DMS 273 (cell line): Measurements from ENCODE around the gene CMTM7.
A peak's percentile ranks its signal among the peaks of the same experiment; 100 is the strongest.

Experiments used
- DNase-seq: peaks from one replicate; lab custom pipeline; 2025; ENCODE audit not compliant: unreplicated experiment; lab: John Stamatoyannopoulos, UW

The CMTM7 gene, protein sequence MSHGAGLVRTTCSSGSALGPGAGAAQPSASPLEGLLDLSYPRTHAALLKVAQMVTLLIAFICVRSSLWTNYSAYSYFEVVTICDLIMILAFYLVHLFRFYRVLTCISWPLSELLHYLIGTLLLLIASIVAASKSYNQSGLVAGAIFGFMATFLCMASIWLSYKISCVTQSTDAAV

DNA sequence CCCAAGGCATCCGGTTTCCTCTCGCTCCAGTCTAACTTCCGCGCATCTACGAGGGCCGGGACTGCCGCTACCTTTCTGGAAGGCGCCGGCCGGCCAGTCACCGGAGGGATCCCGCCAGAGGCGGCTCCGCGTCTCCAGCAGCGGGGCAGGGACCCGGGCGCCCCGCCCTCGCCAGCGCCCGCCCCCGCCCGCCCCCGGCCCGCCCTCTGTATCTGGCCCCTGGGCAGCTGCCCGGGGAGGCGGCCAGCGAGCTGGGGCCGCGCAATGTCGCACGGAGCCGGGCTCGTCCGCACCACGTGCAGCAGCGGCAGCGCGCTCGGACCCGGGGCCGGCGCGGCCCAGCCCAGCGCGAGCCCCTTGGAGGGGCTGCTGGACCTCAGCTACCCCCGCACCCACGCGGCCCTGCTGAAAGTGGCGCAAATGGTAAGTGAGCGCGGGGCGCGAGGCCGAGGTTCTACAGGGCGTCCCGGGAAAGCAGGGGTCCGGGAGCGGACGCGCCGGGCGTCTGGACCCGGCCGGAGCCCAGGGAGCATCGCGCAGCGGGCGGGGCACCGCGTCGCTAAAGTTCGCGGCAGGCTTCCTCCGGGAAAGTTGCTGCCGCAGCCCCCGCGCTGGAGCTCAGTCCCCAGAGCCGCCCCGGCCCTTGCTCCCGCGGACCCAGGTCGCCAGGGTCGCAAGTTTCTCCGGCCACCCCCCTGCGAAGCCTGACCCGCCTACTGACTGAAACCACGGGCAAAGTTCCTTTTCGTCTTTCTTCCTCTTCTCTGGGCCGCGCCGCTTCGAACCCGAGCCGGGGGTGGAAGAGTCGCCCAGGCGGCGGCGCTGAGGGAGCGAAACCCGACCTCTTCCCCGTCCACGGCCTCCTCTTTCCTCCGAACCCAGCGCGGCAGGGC lies at the start of gene CMTM7:
TSS of gene CMTM7 (plus strand) at position 211 of the 893 bp plus-strand sequence. CDS start at position 265, 54 bp downstream.
- DNase-seq, result peak; percentile 78

DNA sequence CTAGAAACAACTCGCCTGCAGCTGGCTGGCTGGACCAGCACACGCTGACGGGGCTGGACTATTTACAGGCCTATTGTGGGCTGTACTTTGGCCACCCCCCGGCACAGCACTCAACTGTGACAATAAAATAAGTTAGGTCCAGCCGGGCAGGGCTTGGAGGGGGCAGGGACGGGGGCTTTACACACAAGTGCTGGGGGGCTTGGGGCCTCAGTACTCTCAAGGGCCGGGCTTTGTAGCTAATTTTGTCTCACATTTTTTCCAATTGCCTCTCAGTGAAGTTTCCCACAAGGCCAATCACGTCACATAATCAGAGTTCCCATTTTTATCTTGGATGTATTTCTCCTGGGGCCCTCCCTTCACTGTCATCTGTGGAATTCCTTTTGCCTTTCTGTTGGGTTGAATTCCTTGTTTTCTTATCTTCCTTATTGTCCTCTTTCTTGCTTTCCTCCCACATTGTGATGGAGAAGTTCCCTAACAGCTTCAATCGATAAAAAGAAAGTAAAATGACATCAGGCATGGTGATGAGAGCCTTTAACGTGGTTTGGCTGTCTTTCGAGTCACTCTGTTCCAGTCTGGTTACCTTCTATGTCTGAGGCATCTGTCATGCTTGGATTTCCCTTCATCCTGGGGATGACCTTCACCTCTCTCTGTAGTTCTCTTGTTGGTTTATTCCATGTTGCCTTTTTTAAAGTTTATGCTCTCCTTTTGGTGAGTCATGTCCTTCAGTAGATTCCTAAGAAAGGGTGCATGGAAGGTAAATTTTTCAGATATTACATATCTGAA lies 44.1 kb upstream of the CMTM7 start:
- DNase-seq, result no peak

DNA sequence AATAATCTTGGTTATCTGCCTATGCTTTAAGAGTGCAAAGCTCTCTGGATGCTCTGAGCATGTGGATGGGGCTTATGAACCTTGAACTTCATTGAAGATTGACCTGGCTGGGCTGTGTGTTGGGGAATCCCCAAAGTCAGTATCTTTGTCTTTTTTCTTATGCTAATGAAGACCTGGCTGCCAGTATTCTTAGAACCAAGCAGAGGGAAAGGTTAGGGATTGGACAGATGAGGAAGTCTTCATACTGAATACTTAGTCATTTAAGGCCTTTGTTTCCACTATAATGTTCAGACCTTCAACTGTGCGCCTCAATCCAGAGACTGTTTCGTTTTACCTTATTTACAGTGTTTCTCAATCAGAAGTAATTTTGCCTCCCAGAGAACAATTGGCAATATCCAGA lies 42.5 kb upstream of the CMTM7 start:
- DNase-seq, result no peak

DNA sequence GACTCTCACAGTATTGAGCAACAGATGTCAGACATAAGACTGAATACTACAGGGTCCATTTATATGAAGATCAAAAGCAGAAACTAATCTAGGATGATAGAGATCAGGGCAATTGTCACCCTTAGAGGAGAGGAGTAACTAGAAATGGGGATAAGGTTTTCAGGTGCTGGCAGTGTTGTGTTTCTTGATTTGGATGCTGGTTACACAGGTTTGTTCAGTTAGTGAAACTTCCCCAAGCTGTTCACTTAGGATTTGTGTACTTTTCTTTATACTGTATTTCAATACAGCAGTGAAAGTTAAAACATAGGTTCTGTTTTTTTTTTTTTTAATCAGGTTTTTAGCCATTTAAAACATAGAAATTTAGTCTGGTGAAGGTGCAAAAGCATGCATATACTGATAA lies 39.1 kb upstream of the CMTM7 start:
- DNase-seq, result no peak

DNA sequence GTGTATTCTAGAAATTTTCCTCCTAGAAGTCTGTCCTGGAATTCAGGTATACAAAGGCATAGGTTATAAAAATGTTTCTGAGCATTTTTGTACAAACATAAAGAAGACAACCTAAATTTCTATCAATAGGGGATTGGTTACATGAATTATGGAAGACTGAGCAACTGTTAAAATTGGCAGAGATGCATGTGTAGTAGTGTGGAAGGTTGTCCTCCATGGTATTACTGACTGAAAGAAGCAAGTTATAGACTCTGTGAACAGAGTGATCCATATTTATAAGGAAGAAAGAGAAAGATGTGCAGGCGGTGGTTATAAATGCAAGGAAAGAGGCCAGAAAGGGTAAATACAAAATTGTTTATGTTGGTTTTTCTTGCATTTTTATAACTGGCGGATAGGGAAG lies 38.3 kb upstream of the CMTM7 start:
- DNase-seq, result no peak

DNA sequence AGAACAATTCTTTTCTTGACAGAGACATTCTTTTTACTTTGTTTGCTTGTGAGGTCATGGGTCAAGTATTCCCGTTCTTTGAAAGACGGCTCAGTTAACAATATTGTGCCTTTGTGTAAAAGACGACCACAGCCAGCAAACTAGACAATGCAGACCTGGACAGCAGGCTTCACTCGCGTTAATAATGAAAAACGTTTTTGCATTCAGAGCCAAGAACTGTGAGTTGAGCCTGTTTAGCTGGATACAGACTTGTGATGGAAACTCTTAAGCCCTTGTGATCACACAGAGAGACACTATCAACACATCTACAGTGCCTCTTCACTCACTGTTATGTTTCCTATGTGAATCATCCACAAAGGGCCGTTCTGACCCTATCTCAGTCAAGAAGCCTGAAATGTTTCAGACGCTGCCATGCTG lies 37.3 kb upstream of the CMTM7 start:
- no peak for DNase-seq

DNA sequence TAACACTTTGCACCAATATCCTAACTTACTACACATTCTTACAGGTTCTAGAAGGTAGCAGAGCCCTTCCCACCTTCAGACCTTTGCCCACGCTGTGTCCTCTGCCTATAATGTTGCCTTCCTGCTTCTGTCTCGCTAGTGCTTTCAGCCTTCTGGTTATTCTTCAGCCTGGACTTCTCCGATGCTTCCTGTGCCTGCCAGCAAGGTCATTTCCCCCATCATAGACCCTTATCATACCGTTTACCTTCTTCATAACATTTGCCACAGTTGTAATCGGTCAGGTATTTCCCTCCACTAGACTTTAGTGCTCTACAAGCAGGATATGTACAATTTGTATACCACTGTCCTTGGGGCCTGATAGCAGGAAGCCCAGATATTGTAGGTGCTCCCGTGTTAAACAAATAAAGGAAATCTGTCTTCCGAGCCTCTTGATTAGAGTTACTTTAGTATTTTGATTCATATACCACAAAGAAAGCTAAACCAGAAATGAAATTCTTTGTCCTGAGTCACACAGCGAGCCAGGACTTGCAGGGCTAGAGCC lies 35.8 kb upstream of the CMTM7 start:
- no peak for DNase-seq

DNA sequence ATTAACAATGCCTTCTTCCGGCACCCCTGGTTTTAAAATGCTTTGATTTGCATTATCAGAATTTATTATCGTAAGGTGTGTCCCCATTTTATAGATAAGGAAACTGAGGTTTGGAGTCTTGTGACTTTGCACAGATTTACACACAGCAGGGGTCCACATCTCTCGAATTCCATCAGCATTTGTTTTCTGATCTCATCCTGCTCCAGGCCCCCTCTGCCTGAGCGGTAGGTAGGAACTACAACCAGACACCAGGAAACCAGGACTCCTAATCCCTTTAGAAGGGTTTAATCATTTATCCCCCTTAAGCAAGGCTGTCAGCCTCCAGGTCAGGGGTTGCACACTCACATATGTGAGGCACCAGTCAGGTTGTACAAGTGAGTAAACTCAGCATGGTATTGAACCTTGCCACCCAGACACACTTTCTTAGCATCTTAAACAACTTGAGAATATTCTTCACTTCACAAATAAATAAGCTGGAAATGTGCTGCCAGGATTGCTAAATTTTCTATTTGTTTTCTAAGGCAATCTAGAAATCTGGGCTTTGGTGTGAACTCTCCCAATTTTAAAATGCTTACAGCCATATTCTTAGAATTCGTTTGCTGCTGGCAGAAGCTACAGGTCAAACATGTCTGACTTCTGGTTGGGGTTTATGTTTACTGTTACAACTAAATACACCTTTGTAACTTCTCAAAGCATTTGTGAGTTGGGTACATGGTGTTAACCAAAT lies 31.7 kb upstream of the CMTM7 start:
- DNase-seq, result no peak

DNA sequence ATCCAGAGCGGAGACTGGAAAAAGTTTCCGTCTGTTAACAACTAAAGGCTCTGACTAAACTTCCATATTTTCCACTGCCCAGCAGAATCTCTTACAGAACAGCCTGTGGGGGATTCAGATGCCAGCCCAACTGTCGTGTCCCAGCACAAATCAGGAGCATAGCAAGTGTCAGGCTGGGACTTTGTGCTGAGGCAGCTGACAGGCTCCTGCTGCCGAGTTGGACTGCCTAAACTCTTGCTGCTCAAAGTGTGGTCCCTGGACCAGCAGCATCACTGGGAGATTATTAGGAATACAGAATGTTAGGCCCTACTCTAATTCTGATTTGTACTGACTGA lies 31.2 kb upstream of the CMTM7 start:
- no peak for DNase-seq

DNA sequence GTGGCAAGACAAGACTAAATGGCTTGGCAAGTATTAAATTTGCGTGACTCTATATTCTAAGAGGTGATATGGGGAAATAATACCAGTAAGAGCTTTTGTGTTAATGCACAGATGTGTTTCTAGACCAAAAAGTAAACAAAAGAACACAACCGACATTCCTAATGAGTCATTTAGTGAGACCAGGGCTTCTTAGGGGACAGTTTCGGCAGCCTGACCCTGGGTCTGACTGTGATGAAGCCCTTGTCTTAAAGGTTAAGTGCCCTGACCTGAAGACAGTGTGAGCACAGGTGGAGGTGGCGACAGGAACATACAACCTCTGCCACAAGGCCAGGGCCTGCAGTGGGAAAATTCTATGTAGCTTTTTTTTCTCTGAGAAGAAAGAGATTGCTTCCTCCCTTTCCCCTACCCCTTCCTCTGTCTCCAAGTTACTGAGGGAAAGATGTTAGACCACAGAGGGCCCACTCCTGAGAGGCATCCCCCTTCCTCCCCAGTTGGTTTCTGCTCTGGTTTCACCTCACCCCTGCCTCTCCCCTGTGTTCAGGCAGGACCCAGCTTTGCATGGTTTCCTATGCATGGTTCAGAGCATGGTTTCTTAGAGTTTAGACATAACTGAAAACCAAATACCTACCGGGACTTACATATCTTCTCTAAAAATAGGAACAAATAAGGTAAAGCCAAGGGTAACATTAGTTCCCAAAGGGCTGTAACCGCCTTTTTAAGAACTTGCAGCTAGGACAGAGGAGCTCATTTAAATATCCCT lies 24.8 kb upstream of the CMTM7 start:
- no peak for DNase-seq

DNA sequence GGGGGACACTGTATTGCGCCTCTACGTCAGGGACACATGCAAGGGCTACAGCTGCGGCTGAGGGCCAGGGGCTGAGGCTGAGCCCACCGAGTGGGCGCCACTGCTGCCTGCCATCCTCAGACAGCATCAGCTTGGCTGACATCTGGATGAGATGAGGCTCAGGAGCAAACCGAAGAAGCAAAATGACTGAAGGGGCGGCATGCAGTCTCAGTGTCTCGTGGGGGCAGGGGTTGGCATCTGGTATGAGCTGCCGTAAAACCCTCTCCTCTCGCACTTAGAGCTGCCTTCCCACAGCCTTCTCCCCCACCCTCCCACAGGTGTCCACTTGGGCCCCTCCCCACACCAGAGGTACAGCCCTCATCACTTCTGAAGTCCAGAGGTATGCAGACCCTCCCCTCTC lies 24.2 kb upstream of the CMTM7 start:
- no peak for DNase-seq

DNA sequence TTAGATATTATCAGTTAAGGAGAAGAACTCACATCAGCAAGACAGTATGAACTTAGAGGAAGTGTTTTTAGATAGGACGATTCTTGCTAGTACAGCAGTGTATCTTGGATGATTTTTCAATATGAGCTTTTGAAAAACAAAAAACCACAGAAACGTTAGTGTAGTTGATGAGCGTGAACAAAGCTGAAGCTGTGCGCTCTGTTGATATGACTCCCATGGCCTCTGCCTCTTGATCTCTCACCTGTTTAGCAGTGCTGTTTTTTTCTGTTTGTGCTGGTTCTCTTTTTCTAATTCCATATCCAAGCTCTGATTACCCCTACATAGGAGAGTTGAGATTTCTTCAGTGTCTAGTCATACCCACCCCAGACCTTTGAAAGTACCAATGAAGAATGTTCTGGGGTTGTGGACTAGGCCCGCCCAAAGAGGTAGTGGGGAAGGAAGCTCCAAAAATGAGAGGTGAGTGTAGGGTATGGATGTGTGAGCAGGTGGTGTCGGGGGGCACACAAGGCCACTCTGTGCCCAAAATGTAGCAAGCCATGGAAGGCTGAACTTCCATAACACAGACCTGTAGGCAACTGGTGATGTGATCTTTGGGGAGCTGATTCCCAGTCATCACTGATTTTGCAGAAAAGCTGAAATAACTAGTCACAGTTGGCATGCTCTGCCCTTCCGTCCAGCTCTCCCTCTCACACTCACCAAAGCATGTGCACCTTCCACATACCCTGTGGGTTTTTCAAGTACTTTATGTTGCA lies 20.0 kb upstream of the CMTM7 start:
- DNase-seq, result no peak

DNA sequence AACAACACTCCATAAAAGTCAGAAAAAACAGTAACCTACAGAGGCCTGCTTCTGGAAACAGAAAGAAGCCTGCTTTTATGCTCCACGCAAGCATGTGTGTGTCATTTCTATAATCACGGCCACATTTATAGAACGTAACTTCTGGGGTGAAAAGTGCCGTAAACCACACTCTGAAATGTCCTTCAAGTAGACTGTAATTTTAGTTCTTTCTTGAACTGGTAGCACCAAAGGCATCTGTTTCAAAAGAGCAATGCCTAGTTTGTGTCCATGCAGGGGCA lies 19.5 kb upstream of the CMTM7 start:
- no peak for DNase-seq

DNA sequence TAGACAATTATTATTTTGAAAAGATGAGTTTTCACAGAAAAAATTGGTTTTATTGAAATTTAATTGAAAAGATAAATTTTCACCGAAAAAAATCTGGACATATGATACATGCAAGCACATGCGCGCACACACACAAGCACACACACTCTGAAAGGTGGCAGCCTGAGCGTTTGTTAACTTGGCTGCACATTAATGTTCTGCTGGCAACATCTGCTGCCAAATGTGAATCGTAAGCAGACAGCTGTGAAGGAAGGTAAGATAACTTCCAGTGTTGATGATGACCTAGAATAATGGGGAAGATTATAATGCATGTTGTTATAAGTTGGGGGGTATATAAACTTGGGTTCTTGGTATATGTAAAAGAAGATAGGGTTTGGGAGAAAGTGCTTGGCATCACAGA lies 18.4 kb upstream of the CMTM7 start:
- DNase-seq, result peak; percentile 69

DNA sequence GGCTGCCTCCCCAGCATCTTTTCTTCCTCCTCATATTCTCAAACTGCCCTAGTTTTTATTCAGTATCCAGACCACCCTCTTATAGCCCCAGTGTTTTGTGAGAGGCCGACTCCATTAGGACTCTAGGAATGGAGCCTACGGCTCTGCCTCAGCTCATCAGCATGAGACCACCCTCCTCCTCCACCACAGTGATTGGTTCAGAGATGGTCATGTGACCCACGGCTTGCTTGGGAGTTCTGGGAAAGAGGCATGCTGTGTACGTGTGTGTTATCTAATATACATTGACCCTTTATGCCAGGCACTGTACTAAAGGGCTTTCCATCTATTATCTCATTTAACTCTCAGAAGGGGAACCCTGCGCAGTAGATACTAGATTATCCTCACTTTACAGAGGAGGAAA lies 17.8 kb upstream of the CMTM7 start:
- no peak for DNase-seq

DNA sequence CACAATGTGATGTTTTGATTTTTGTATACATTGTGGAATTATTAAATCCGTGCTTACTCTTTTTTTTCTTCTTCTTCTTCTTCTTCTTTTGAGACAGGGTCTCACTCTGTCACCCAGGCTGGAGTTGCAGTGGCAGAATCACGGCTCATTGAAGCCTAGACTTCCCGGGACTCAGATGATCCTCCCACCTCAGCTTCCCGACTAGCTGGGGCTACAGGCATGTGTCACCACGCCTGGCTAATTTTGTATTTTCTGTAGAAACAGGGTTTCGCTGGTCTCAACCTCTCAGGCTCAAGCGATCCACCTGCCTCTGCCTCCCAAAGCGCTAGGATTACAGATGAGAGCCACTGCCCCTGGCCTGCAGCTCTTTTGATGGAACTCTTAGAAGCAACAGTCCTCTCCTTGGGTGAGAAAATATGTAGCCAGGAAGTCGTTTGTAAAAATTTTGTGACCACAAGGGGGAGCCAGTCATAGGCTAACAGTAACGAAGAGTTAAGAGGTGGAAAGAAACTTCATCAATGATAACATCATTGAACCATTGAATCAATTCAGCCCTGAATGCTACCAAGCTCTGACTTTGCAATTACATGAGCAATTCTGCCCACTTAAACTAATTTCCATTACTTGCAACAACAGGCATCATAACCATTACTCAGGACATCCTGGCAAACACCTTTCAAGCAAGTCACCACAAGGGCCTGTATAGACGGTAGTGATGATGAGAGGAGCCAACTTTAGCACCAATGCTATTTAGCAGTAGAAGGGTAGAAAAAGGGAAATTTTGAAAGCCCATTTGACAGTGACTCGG lies 16.7 kb upstream of the CMTM7 start:
- DNase-seq, result peak; percentile 81

DNA sequence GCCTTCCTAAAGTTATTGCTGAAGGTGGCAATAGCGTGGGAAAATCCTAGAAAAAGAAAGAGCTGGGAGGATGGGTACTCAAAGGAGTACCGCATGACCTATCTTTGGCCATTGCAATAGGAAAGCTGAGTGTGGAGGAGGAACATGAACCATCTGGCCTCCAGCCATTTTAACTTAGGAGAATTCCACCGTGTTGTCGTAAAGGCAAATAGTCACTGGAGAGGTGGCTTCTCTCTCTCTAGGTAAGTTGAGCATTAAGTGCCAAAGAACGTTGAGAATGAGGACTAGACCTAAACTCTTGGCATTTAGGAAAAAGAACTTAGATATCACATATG lies 16.1 kb upstream of the CMTM7 start:
- no peak for DNase-seq

DNA sequence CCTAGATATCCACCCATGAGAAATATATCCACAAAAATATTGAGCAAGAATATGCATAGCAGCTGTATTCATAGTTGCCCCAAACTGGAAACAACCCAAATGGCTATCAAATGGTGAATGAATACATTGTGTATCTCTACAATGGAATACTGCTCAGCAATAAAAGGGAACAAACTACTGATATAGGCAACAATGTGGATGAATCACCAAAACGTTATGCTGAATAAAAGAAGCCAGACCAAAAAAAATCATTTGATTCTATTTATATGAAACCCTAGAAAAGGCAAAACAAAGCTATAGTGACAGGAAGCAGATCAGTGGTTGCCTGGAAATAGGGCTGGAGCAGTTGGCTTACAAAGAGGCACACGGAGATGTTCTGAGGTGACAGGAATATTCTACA lies 15.5 kb upstream of the CMTM7 start:
- DNase-seq, result no peak

DNA sequence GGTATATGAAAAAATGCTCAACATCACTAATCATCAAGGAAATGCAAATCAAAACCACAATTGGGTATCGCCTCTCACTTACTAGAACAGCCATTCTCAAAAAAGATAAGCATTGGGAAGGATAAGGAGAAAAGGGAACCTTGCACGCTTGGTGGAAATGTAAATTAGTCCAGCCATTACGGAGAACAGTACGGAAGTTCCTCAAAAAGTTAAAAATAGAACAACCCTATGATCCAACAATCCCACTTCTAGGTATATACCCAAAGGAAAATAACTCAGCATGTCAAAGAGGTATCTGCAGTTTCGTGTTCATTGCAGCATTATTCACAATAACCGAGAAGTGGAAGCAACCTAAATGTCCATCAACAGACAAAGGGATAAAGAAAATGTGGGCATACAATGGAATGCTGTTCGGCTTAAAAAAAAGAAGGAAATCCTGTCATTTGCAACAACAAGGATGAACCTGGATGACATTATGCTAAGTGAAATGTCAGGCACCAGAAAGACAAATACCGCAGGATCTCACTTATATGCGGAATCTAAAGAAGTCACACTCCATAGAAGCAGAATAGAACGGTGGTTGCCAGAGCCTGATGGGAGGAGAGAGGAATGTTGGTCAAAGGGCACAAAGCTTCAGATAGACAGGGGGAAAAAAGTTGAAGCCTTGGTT lies 11.7 kb upstream of the CMTM7 start:
- no peak for DNase-seq
